OCI-LY3 (cell line): ENCODE measurements around the gene PARVA.

Source experiments
- EZH2phosphoT487 ChIP-seq: fragments of 200-600 bp; shearing (Covaris generic); IDR thresholded peaks from 2 replicates; pipeline ENCODE4 v1.6.1; 2018; ENCODE audit warnings: antibody characterized with exemption, mixed run types, low read depth
- TF ChIP-seq, protein P1 (sequence below): fragments of 200-600, 300-600 bp; sonication (generic); IDR thresholded peaks from 2 replicates; pipeline ENCODE4 v1.5.1; 2014; ENCODE audit warnings: antibody characterized with exemption, low read length, low read depth

DNA sequence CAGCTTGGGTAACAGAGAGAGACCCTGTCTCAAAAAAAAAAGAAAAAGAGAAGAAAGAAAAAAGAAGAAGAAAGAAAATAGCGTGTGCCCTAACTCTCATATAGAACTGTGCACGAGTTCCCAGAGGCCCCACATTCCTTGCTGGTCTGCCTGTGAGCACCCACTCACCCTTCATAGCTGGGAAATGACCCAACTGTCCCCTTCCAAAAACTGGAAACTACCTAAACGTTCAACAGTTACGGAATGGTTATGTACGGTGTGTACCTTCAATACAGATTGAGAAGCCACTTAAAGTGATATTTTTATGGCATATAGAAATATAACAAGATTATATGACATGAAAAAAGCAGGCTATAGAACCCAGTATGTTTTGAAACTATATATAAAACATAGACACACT, 82.0 kb downstream of the PARVA start:
- TF ChIP-seq, protein P1, sequence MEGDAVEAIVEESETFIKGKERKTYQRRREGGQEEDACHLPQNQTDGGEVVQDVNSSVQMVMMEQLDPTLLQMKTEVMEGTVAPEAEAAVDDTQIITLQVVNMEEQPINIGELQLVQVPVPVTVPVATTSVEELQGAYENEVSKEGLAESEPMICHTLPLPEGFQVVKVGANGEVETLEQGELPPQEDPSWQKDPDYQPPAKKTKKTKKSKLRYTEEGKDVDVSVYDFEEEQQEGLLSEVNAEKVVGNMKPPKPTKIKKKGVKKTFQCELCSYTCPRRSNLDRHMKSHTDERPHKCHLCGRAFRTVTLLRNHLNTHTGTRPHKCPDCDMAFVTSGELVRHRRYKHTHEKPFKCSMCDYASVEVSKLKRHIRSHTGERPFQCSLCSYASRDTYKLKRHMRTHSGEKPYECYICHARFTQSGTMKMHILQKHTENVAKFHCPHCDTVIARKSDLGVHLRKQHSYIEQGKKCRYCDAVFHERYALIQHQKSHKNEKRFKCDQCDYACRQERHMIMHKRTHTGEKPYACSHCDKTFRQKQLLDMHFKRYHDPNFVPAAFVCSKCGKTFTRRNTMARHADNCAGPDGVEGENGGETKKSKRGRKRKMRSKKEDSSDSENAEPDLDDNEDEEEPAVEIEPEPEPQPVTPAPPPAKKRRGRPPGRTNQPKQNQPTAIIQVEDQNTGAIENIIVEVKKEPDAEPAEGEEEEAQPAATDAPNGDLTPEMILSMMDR, result no peak
- no peak for TF ChIP-seq EZH2phosphoT487
